IMR-90 (cell line): ENCODE data around the gene CANT1. TPM values are rescaled to one million over a fixed set of nuclear protein-coding genes. Genes with fewer than 3 reads are reported as not detected.

Experiments
- ATAC-seq: fragments of 200-7000 bp; cut with Tn5 transposase; 2 replicates; pipeline ENCODE4 v1.9.1; 2020; ENCODE audit warnings: low read depth, mild to moderate bottlenecking, moderate library complexity
- BruUV-seq: library from RNA; stranded (reverse); fragments of 400-500 nt; replicated peaks from 2 replicates; lab custom pipeline; 2021; lab: Mats Ljungman, UMichigan
- CTCF ChIA-PET: fragments of 300-600 bp; formaldehyde crosslinking; extraction: SDS; loops from one replicate; lab custom pipeline; 2021; ENCODE audit warnings: antibody characterized with exemption; lab: Yijun Ruan, JAX
- POLR2A ChIA-PET: fragments of 300-600 bp; sonication (Branson Sonifier 250); formaldehyde crosslinking; loops from one replicate; lab custom pipeline; 2022; ENCODE audit warnings: antibody characterized with exemption; ENCODE audit not compliant: unreplicated experiment; lab: Charles Lee
- DNase-seq: peaks from one replicate; pipeline ENCODE4 v3.0.0; 2013
- H2AFZ ChIP-seq: replicated peaks from 2 replicates; pipeline ENCODE3; 2013; ENCODE audit warnings: low read length, mild to moderate bottlenecking; ENCODE audit not compliant: poor library complexity
- H2AK5ac ChIP-seq: 2 replicates; pipeline ENCODE4 v1.6.1; 2013; ENCODE audit warnings: low read depth, low read length, inconsistent platforms
- H2AK9ac ChIP-seq: replicated peaks from 2 replicates; pipeline ENCODE3; 2013; ENCODE audit warnings: mild to moderate bottlenecking, low read depth, low read length, moderate library complexity; ENCODE audit not compliant: poor library complexity
- H2BK120ac ChIP-seq: 2 replicates; pipeline ENCODE4 v1.6.1; 2013; ENCODE audit warnings: low read depth, low read length, inconsistent platforms
- H2BK15ac ChIP-seq: 3 replicates; pipeline ENCODE4 v1.6.1; 2013; ENCODE audit warnings: low read depth, low read length, inconsistent platforms
- H2BK20ac ChIP-seq: 2 replicates; pipeline ENCODE4 v1.6.1; 2013; ENCODE audit warnings: low read depth, mild to moderate bottlenecking, inconsistent platforms, low read length, moderate library complexity
- H2BK5ac ChIP-seq: 2 replicates; pipeline ENCODE4 v1.6.1; 2013; ENCODE audit warnings: mild to moderate bottlenecking, low read depth, low read length, inconsistent platforms; ENCODE audit not compliant: poor library complexity, severe bottlenecking
- H3K14ac ChIP-seq: replicated peaks from 2 replicates; pipeline ENCODE4 v1.6.1; 2013; ENCODE audit warnings: low read depth, low read length, inconsistent platforms
- H3K18ac ChIP-seq: 2 replicates; pipeline ENCODE4 v1.6.1; 2013; ENCODE audit warnings: low read depth, low read length, control low read depth
- H3K23ac ChIP-seq: 2 replicates; pipeline ENCODE4 v1.6.1; 2013; ENCODE audit warnings: low read depth, low read length, inconsistent platforms
- H3K27ac ChIP-seq: 2 replicates; pipeline ENCODE4 v1.5.1; 2013; ENCODE audit warnings: mild to moderate bottlenecking, control low read depth, low read length; ENCODE audit not compliant: insufficient read depth
- H3K27me3 ChIP-seq: 2 replicates; pipeline ENCODE4 v1.6.1; 2013; ENCODE audit warnings: low read length; ENCODE audit not compliant: control insufficient read depth, insufficient read depth
- H3K36me3 ChIP-seq: 2 replicates; pipeline ENCODE4 v1.6.1; 2013; ENCODE audit warnings: low read length, mixed read lengths; ENCODE audit not compliant: control insufficient read depth, insufficient read depth
- H3K4ac ChIP-seq: 2 replicates; pipeline ENCODE4 v1.6.1; 2013; ENCODE audit warnings: low read depth, low read length, inconsistent platforms
- H3K4me1 ChIP-seq: 2 replicates; pipeline ENCODE4 v1.6.1; 2013; ENCODE audit warnings: low read length, mixed read lengths; ENCODE audit not compliant: control insufficient read depth, insufficient read depth
- H3K4me2 ChIP-seq: 2 replicates; pipeline ENCODE4 v1.6.1; 2013; ENCODE audit warnings: low read depth, mild to moderate bottlenecking, control low read depth, low read length, moderate library complexity
- H3K4me3 ChIP-seq: 2 replicates; pipeline ENCODE4 v1.5.1; 2013; ENCODE audit warnings: low read depth, mild to moderate bottlenecking, control low read depth, low read length, moderate library complexity; ENCODE audit not compliant: insufficient read depth
- H3K56ac ChIP-seq: 2 replicates; pipeline ENCODE4 v1.6.1; 2013; ENCODE audit warnings: low read length, inconsistent platforms; ENCODE audit not compliant: insufficient read depth; ENCODE audit errors: extremely low read depth
- H3K79me1 ChIP-seq, 2 experiments: 2 replicates each; pipeline ENCODE4 v1.6.1; 2013; ENCODE audit warnings: low read length in 2 of 2, inconsistent platforms in 1 of 2, low read depth in 1 of 2
- H3K9ac ChIP-seq: 2 replicates; pipeline ENCODE4 v1.6.1; 2013; ENCODE audit warnings: low read depth, low read length, control low read depth
- H3K9me1 ChIP-seq: 2 replicates; pipeline ENCODE4 v1.6.1; 2013; ENCODE audit warnings: low read length, inconsistent platforms; ENCODE audit not compliant: insufficient read depth
- H3K9me3 ChIP-seq: 2 replicates; pipeline ENCODE4 v1.6.1; 2013; ENCODE audit warnings: low read length; ENCODE audit not compliant: control insufficient read depth, insufficient read depth
- H4K20me1 ChIP-seq: 2 replicates; pipeline ENCODE4 v1.6.1; 2013; ENCODE audit warnings: low read length, inconsistent platforms; ENCODE audit not compliant: insufficient read depth
- H4K5ac ChIP-seq: 2 replicates; pipeline ENCODE4 v1.6.1; 2013; ENCODE audit warnings: mild to moderate bottlenecking, low read depth, low read length, control low read depth
- H4K8ac ChIP-seq, 2 experiments: 2 replicates each; pipeline ENCODE4 v1.6.1; 2013; ENCODE audit warnings: low read depth in 2 of 2, low read length in 2 of 2, control low read depth in 1 of 2, inconsistent platforms in 1 of 2
- H4K91ac ChIP-seq: 2 replicates; pipeline ENCODE4 v1.6.1; 2013; ENCODE audit warnings: low read depth, low read length, inconsistent platforms; ENCODE audit not compliant: insufficient read depth
- FOS ChIP-seq: fragments of 150-350 bp; IDR thresholded peaks from 2 replicates; pipeline ENCODE4 v1.6.1; 2016; ENCODE audit warnings: low read depth, low read length
- MXI1 ChIP-seq: IDR thresholded peaks from 2 replicates; pipeline ENCODE4 v1.6.1; 2012; ENCODE audit warnings: low read depth, mild to moderate bottlenecking, low read length, moderate library complexity, borderline replicate concordance
- WGBS, 2 experiments: methylation state at CpG; one replicate each; pipeline versions ENCODE4 v1.1.5 to v1.1.7; 2013; ENCODE audit warnings: missing lambda C conversion rate in 2 of 2; ENCODE audit not compliant: insufficient read length in 1 of 2; ENCODE audit errors: extremely low coverage in 2 of 2; 5-methylcytosine and 5-hydroxymethylcytosine counted together
- dilution Hi-C: fragments of 300-500 bp; cut with HindIII; formaldehyde crosslinking; loops from one replicate; pipeline ENCODE4 v1.14.3; 2018; ENCODE audit warnings: low sequenced_read_pairs; ENCODE audit not compliant: unreplicated experiment
- in situ Hi-C: fragments of 300-500 bp; cut with MboI; formaldehyde crosslinking; loops from 3 replicates; pipeline ENCODE4 v1.14.3; 2019; ENCODE audit warnings: low sequenced_read_pairs, inconsistent platforms, mixed read lengths
- intact Hi-C: fragments of 100-400 bp; cut with micrococcal nuclease; formaldehyde crosslinking; loops from 2 replicates; pipeline ENCODE4 v1.10.0; 2022
- polyA plus RNA-seq, 3 experiments: library from polyadenylated mRNA; depleted of rRNA; stranded (reverse); fragments of >200 nt; gene quantifications; 2 replicates each; pipeline ENCODE4 v1.2.3, GENCODE V29; 2012; ENCODE audit warnings: low replicate concordance in 1 of 3
- total RNA-seq: library from RNA; depleted of rRNA; stranded (reverse); fragments of >200 nt; gene quantifications from 2 replicates; pipeline ENCODE4 v1.2.3, GENCODE V29; 2012
- TF ChIP-seq, protein P1 (sequence below): fragments of 150-350 bp; IDR thresholded peaks from 2 replicates; pipeline ENCODE4 v1.6.1; 2017; ENCODE audit warnings: mild to moderate bottlenecking, antibody characterized with exemption, low read length, low read depth

CANT1 gene
- total and polyA plus RNA-seq, 2 of the 4 experiments (the other 2 are of a cell fraction), result 51.8 to 73.4 TPM

DNA sequence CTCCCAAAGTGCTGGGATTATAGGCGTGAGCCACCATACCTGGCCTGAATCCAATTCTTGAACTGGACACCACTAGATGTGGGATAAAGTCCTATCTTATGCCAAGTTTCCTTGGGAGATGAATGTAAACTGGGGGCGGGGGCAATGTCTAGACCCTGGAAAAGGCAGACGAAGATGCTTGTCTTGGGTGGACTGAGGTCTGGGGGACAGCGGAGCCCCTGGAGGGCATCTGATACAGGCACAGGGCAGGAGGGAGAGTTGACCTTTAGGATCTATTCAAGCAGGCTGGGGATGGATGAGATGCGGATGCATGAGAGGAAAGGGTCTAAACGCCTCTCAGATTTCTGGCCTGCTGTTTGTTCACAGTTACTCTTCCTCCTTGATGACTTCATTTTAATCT lies 26.1 kb upstream of the CANT1 start:
- CTCF ChIA-PET, result interaction anchor here (0.6 to 1.2 kb wide), 3 partner anchors 10 to 27 kb away, joined by 3 to 7 read pairs (median 4); no protein-coding TSS in a partner anchor
- H3K4me1 ChIP-seq, result peaks cover 24% of the 10 kb centered on the region
- peaks cover 0 to 5% of the 10 kb centered on the region in 2 experiments; a peak in 1 of 4 replicates for H3K79me1 ChIP-seq
- no peak overlapping the region for H3K9ac ChIP-seq
- H2BK20ac ChIP-seq, result peak overlapping the region; percentile 69
- peak overlapping the region; percentile 23 for H4K91ac ChIP-seq
- H2BK120ac ChIP-seq, result peak overlapping the region; percentile 56
- H3K4me3 ChIP-seq, result no peak overlapping the region
- no peaks in the 10 kb centered on the region for H3K27me3 ChIP-seq
- ATAC-seq (no peak), DNase-seq (no peak)
- H3K36me3 ChIP-seq, result no peaks in the 10 kb centered on the region
- dilution Hi-C loops (no loop called here), in situ Hi-C loops (no loop called here), intact Hi-C loops (no loop called here)
- H2AK9ac ChIP-seq, result peak overlapping the region; percentile 11
- peak overlapping the region in 1 of 2 experiments; percentile 33; a peak in 1 of 4 replicates for H4K8ac ChIP-seq
- H3K23ac ChIP-seq, result no peak overlapping the region
- WGBS, 2 experiments, result 100% methylated on average over 3 of the region's 6 CpGs; no CpG with 5 or more reads in 1 of the 2 experiments
- H3K56ac ChIP-seq, result no peak overlapping the region
- no peaks in the 10 kb centered on the region for H4K20me1 ChIP-seq
- H3K9me3 ChIP-seq, result no peaks in the 10 kb centered on the region
- H3K27ac ChIP-seq, result no peak overlapping the region
- H3K4ac ChIP-seq, result peak overlapping the region; percentile 74; the same call in 1 of the 2 replicates
- 0 out of 2 replicates have a peak overlapping the region, but pooled peaks have one; percentile 7 for H3K18ac ChIP-seq
- peaks cover 21% of the 10 kb centered on the region for H3K9me1 ChIP-seq
- H3K14ac ChIP-seq, result peak overlapping the region; percentile 34
- BruUV-seq, result no TSS peak
- H2AFZ ChIP-seq, result no peak overlapping the region
- H2AK5ac ChIP-seq, result peak overlapping the region; percentile 71
- no peak overlapping the region for H4K5ac ChIP-seq
- no peak overlapping the region for H3K4me2 ChIP-seq
- peak overlapping the region; percentile 66; the same call in 1 of the 3 replicates for H2BK15ac ChIP-seq
- TF ChIP-seq MXI1, result no peak
- TF ChIP-seq, protein P1, sequence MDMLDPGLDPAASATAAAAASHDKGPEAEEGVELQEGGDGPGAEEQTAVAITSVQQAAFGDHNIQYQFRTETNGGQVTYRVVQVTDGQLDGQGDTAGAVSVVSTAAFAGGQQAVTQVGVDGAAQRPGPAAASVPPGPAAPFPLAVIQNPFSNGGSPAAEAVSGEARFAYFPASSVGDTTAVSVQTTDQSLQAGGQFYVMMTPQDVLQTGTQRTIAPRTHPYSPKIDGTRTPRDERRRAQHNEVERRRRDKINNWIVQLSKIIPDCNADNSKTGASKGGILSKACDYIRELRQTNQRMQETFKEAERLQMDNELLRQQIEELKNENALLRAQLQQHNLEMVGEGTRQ, result no peak
- no peak for TF ChIP-seq FOS
- POLR2A ChIA-PET, result no interaction called here
- peak overlapping the region; percentile 52 for H2BK5ac ChIP-seq
